Calu3 (cell line): ENCODE data around the gene HDGFL1. TPM values are rescaled to one million over a fixed set of nuclear protein-coding genes. Genes with fewer than 3 reads are reported as not detected.

Experiments used
- BruUV-seq: library from RNA; stranded (reverse); fragments of 400-500 nt; replicated peaks from 2 replicates; lab custom pipeline; 2021; lab: Mats Ljungman, UMichigan
- CTCF ChIA-PET: fragments of 300-600 bp; sonication (Branson Sonifier 250); formaldehyde crosslinking; loops from one replicate; lab custom pipeline; 2022; ENCODE audit warnings: antibody characterized with exemption; lab: Charles Lee
- DNase-seq: peaks from one replicate; pipeline ENCODE4 v3.0.0; 2022
- H3K27ac Mint-ChIP-seq: one replicate; pipeline ENCODE4 v1.8.0; 2022; ENCODE audit warnings: mixed read lengths; ENCODE audit not compliant: unreplicated experiment
- H3K27me3 Mint-ChIP-seq: one replicate; pipeline ENCODE4 v1.8.0; 2022; ENCODE audit warnings: mixed read lengths; ENCODE audit not compliant: unreplicated experiment
- H3K36me3 Mint-ChIP-seq: one replicate; pipeline ENCODE4 v1.8.0; 2022; ENCODE audit warnings: mild to moderate bottlenecking, moderate library complexity, mixed read lengths; ENCODE audit not compliant: insufficient read depth, unreplicated experiment
- H3K4me1 Mint-ChIP-seq: one replicate; pipeline ENCODE4 v1.8.0; 2022; ENCODE audit warnings: mild to moderate bottlenecking, low read depth, mixed read lengths; ENCODE audit not compliant: unreplicated experiment
- H3K4me3 Mint-ChIP-seq: one replicate; pipeline ENCODE4 v1.8.0; 2022; ENCODE audit warnings: mild to moderate bottlenecking, low read depth, moderate library complexity, mixed read lengths; ENCODE audit not compliant: unreplicated experiment
- H3K9me3 Mint-ChIP-seq: one replicate; pipeline ENCODE4 v1.8.0; 2022; ENCODE audit warnings: low read depth, mixed read lengths; ENCODE audit not compliant: unreplicated experiment
- CTCF ChIP-seq: fragments of 200-600 bp; IDR thresholded peaks from one replicate; pipeline ENCODE4 v1.8.0; 2022; ENCODE audit warnings: antibody characterized with exemption; ENCODE audit not compliant: unreplicated experiment
- intact Hi-C: fragments of 100-400 bp; cut with micrococcal nuclease; formaldehyde crosslinking; loops from one replicate; pipeline ENCODE4 v1.10.0; 2022; ENCODE audit not compliant: unreplicated experiment
- total RNA-seq: library from RNA; stranded (reverse); gene quantifications from 2 replicates; pipeline ENCODE4 v1.2.3, GENCODE V29; 2022

Gene HDGFL1
- total RNA-seq, 1 experiment from 2014 or later: not detected

- intact Hi-C loops: no loop called here
Observed at GRCh38 chr6:22579439-22579838, 10.1 kb downstream of the HDGFL1 start.

GRCh38 chr6:22580337-22580736 is 11.0 kb downstream of the HDGFL1 start:
- H3K9me3 Mint-ChIP-seq: no peaks in the 10 kb centered on the region
- no peaks in the 10 kb centered on the region for H3K36me3 Mint-ChIP-seq
- H3K4me1 Mint-ChIP-seq: no peaks in the 10 kb centered on the region
- no TSS peak for BruUV-seq
- no peak for TF ChIP-seq CTCF
- H3K27ac Mint-ChIP-seq: no peak overlapping the region
- no peak for DNase-seq
- CTCF ChIA-PET: no interaction called here
- no peaks in the 10 kb centered on the region for H3K27me3 Mint-ChIP-seq
- intact Hi-C loops: no loop called here
- H3K4me3 Mint-ChIP-seq: no peak overlapping the region

More at GRCh38 chr6:22579439-22579838, 10.1 kb downstream of the HDGFL1 start:
- DNase-seq: no peak
- CTCF ChIA-PET: no interaction called here
- Mint-ChIP-seq H3K27me3 (no peaks in the 10 kb centered on the region), H3K36me3 (no peaks in the 10 kb centered on the region), H3K9me3 (no peaks in the 10 kb centered on the region), H3K4me1 (no peaks in the 10 kb centered on the region), H3K4me3 (no peak overlapping the region), H3K27ac (no peak overlapping the region)
- BruUV-seq: no TSS peak
- no peak for TF ChIP-seq CTCF

GRCh38 chr6:22582417-22583205 is 13.2 kb downstream of the HDGFL1 start:
- Mint-ChIP-seq H3K27ac (no peak overlapping the region), H3K4me3 (no peak overlapping the region), H3K36me3 (no peaks in the 10 kb centered on the region), H3K9me3 (no peaks in the 10 kb centered on the region), H3K27me3 (no peaks in the 10 kb centered on the region), H3K4me1 (no peaks in the 10 kb centered on the region)
- intact Hi-C loops: no loop called here
- no TSS peak for BruUV-seq
- DNase-seq: no peak
- CTCF ChIA-PET: interaction anchor here (0.8 kb wide), 1 partner anchor 9 kb away, joined by 3 read pairs; no protein-coding TSS in a partner anchor
- no peak for TF ChIP-seq CTCF

- no peak for DNase-seq
- no peaks in the 10 kb centered on the region for H3K9me3 Mint-ChIP-seq
- no peak overlapping the region for H3K27ac Mint-ChIP-seq
- no TSS peak for BruUV-seq
- H3K36me3 Mint-ChIP-seq: no peaks in the 10 kb centered on the region
- CTCF ChIA-PET: interaction anchor here (0.8 to 1.2 kb wide), 2 partner anchors 8 to 14 kb away, joined by 3 read pairs; no protein-coding TSS in a partner anchor
- no peaks in the 10 kb centered on the region for H3K4me1 Mint-ChIP-seq
- no peak for TF ChIP-seq CTCF
- intact Hi-C loops: no loop called here
- H3K4me3 Mint-ChIP-seq: no peak overlapping the region
- H3K27me3 Mint-ChIP-seq: no peaks in the 10 kb centered on the region
Observed at GRCh38 chr6:22583230-22583629, 13.9 kb downstream of the HDGFL1 start.
